HepG2 (cell line): ENCODE results near the gene CTSA. TPM values are rescaled to one million over a fixed set of nuclear protein-coding genes. Genes with fewer than 3 reads are reported as not detected.

Source experiments
- DMAP1 ChIP-seq: IDR thresholded peaks from 2 replicates; pipeline ENCODE4 v1.6.1; 2016
- DPF2 ChIP-seq: sonication (generic); formaldehyde crosslinking; IDR thresholded peaks from 2 replicates; pipeline ENCODE4 v1.4.0; 2020; ENCODE audit warnings: mild to moderate bottlenecking, low read depth, missing genetic modification reagents, borderline replicate concordance
- ELF1 ChIP-seq: sonication (generic); formaldehyde crosslinking; IDR thresholded peaks from 2 replicates; pipeline ENCODE4 v1.4.0; 2020; ENCODE audit warnings: missing genetic modification reagents
- KAT7 ChIP-seq: IDR thresholded peaks from 2 replicates; pipeline ENCODE4 v1.6.1; 2018; ENCODE audit warnings: borderline replicate concordance, missing compliant biosample characterization
- MED1 ChIP-seq: sonication (generic); formaldehyde crosslinking; IDR thresholded peaks from 2 replicates; pipeline ENCODE4 v1.4.0; 2020; ENCODE audit warnings: missing genetic modification reagents
- NFYB ChIP-seq: sonication (generic); formaldehyde crosslinking; IDR thresholded peaks from 2 replicates; pipeline ENCODE4 v1.4.0; 2020; ENCODE audit warnings: missing genetic modification reagents
- REXO4 ChIP-seq: sonication (generic); formaldehyde crosslinking; IDR thresholded peaks from 2 replicates; pipeline ENCODE4 v1.8.0; 2022; ENCODE audit warnings: missing genetic modification reagents, mild to moderate bottlenecking, borderline replicate concordance
- SIN3A ChIP-seq: IDR thresholded peaks from 2 replicates; pipeline ENCODE4 v1.6.1; 2011; ENCODE audit warnings: low read depth, mild to moderate bottlenecking, control low read depth, low read length, borderline replicate concordance
- STAG1 ChIP-seq: sonication (generic); formaldehyde crosslinking; IDR thresholded peaks from 2 replicates; pipeline ENCODE4 v1.4.0; 2020; ENCODE audit warnings: missing genetic modification reagents
- YEATS2 ChIP-seq: sonication (generic); formaldehyde crosslinking; IDR thresholded peaks from 2 replicates; pipeline ENCODE4 v1.4.0; 2020; ENCODE audit warnings: missing genetic modification reagents, borderline replicate concordance
- ZBTB25 ChIP-seq: IDR thresholded peaks from 2 replicates; pipeline ENCODE4 v1.6.1; 2018; ENCODE audit warnings: missing genetic modification reagents
- ZFAT ChIP-seq: sonication (generic); formaldehyde crosslinking; conservative IDR thresholded peaks from 2 replicates; pipeline ENCODE4 v1.8.1; 2023; ENCODE audit warnings: missing genetic modification reagents, inconsistent platforms
- ZNF263 ChIP-seq: sonication (generic); formaldehyde crosslinking; IDR thresholded peaks from 2 replicates; pipeline ENCODE4 v1.4.0; 2020; ENCODE audit warnings: missing genetic modification reagents
- ZNF331 ChIP-seq: sonication (generic); formaldehyde crosslinking; IDR thresholded peaks from 2 replicates; pipeline ENCODE4 v1.4.0; 2020; ENCODE audit warnings: missing genetic modification reagents
- ZNF543 ChIP-seq: sonication (generic); formaldehyde crosslinking; IDR thresholded peaks from 2 replicates; pipeline ENCODE4 v1.4.0; 2020; ENCODE audit warnings: mild to moderate bottlenecking, missing genetic modification reagents
- ZNF615 ChIP-seq: sonication (generic); formaldehyde crosslinking; IDR thresholded peaks from 2 replicates; pipeline ENCODE4 v1.5.0; 2020; ENCODE audit warnings: mild to moderate bottlenecking, missing genetic modification reagents, borderline replicate concordance
- ZNF777 ChIP-seq: sonication (generic); formaldehyde crosslinking; IDR thresholded peaks from 2 replicates; pipeline ENCODE4 v1.4.0; 2020; ENCODE audit warnings: missing genetic modification reagents
- polyA plus RNA-seq, 8 experiments: library from polyadenylated mRNA; depleted of rRNA in 3 of 8; stranded (reverse) in 7 of 8; unstranded in 1 of 8; fragments of >200 nt; fragmentation: Illumina TruSeq in 4 of 8; extraction: Trizol in 4 of 8; gene quantifications; 2 replicates each; pipeline versions ENCODE4 v1.2.1 to v1.2.3, GENCODE V29; 2011 to 2016; ENCODE audit warnings: low read depth in 4 of 8, missing spikeins in 1 of 8, mixed read lengths in 1 of 8; ENCODE audit not compliant: insufficient read depth in 1 of 8
- total RNA-seq, 5 experiments: library from RNA; depleted of rRNA; stranded (reverse); fragments of >200 nt; fragmentation: Illumina TruSeq; extraction: Trizol; gene quantifications; 2 replicates each; pipeline ENCODE4 v1.2.3, GENCODE V29; 2016; ENCODE audit warnings: low read depth in 1 of 5
- TF ChIP-seq, protein P1 (sequence below): sonication (generic); formaldehyde crosslinking; IDR thresholded peaks from 2 replicates; pipeline ENCODE4 v1.8.0; 2022; ENCODE audit warnings: mild to moderate bottlenecking, missing genetic modification reagents; ENCODE audit not compliant: insufficient replicate concordance
- TF ChIP-seq, protein P2 (sequence below): sonication (generic); formaldehyde crosslinking; IDR thresholded peaks from 2 replicates; pipeline ENCODE4 v1.5.1; 2020; ENCODE audit warnings: missing genetic modification reagents, mild to moderate bottlenecking, borderline replicate concordance
- TF ChIP-seq, protein P3 (sequence below): sonication (generic); formaldehyde crosslinking; IDR thresholded peaks from 2 replicates; pipeline ENCODE4 v1.5.1; 2020; ENCODE audit warnings: mild to moderate bottlenecking, missing genetic modification reagents, borderline replicate concordance

CTSA gene
- total and polyA plus RNA-seq, 2 of the 13 experiments (the other 11 are each of a cell fraction or from before 2014, with no cell fraction given), result 202 to 231 TPM

DNA sequence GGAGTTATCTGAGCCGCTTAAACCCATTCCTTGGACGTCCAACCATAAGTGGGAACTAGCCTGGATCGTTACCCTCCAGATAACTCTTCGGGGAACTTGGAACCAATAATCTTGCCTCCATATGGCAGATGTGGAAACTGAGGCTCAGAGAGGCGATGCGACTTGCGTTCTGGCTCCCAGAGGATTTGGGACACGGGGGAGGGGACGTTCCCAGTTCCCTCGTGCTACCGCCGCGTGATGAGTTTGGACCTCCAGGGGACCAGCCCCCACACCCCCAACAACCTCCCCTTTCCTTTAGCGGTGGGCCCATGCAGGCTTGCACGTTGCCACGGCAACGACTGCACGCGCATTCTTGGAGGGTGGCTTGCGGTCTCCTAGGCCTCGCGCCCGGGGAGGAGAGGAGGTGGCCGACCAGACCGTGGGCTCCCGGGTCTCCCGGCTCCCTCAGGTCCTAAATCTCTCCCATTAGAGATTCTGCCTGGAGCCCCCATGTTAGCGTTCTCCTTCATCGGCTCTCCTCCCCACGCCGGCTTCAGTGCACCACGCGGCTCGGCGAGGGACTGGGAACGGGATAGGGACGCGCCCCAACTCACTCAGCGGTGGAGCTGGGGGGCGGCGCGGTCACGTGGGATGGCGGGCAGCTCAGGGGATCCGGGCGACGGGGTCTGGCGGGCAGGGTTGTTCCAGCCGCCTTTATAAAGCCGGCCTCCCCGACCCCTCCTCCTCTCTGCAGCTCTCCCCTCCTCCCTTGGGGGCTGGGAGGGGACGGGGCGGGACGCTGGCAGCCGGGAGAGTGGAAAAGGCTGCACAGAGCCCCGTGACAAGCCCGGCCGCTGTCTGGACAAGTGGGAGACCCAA, 20.6 kb downstream of the CTSA start, which contains the start of gene PLTP (continued):
- no peak for TF ChIP-seq ZNF615 (CRISPR knock-in tag)
- TF ChIP-seq SIN3A, result peak; percentile 29; the same call in 1 of the 2 replicates
- no peak for TF ChIP-seq ZNF777
- TF ChIP-seq MED1, result no peak
- no peak for TF ChIP-seq NFYB
- 0 out of 2 replicates have a peak, but pooled peaks have one; percentile 16 for TF ChIP-seq DMAP1
- 0 out of 2 replicates have a peak, but pooled peaks have one; percentile 23 for TF ChIP-seq ZNF543 (CRISPR knock-in tag)
- 0 out of 2 replicates have a peak, but pooled peaks have one; percentile 29 for TF ChIP-seq DPF2 (CRISPR knock-in tag)
- TF ChIP-seq ZNF331, result 0 out of 2 replicates have a peak, but pooled peaks have one; percentile 14
- TF ChIP-seq YEATS2 (CRISPR knock-in tag), result no peak
- TF ChIP-seq, protein P1, sequence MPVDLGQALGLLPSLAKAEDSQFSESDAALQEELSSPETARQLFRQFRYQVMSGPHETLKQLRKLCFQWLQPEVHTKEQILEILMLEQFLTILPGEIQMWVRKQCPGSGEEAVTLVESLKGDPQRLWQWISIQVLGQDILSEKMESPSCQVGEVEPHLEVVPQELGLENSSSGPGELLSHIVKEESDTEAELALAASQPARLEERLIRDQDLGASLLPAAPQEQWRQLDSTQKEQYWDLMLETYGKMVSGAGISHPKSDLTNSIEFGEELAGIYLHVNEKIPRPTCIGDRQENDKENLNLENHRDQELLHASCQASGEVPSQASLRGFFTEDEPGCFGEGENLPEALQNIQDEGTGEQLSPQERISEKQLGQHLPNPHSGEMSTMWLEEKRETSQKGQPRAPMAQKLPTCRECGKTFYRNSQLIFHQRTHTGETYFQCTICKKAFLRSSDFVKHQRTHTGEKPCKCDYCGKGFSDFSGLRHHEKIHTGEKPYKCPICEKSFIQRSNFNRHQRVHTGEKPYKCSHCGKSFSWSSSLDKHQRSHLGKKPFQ (CRISPR knock-in tag), result no peak
- TF ChIP-seq ZNF263 (CRISPR knock-in tag), result peak; percentile 67; the same call in 1 of the 2 replicates
- TF ChIP-seq, protein P2, sequence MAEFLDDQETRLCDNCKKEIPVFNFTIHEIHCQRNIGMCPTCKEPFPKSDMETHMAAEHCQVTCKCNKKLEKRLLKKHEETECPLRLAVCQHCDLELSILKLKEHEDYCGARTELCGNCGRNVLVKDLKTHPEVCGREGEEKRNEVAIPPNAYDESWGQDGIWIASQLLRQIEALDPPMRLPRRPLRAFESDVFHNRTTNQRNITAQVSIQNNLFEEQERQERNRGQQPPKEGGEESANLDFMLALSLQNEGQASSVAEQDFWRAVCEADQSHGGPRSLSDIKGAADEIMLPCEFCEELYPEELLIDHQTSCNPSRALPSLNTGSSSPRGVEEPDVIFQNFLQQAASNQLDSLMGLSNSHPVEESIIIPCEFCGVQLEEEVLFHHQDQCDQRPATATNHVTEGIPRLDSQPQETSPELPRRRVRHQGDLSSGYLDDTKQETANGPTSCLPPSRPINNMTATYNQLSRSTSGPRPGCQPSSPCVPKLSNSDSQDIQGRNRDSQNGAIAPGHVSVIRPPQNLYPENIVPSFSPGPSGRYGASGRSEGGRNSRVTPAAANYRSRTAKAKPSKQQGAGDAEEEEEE (CRISPR knock-in tag), result no peak
- no peak for TF ChIP-seq ZBTB25 (CRISPR knock-in tag)
- no peak for TF ChIP-seq ELF1 (CRISPR knock-in tag)
- TF ChIP-seq, protein P3, sequence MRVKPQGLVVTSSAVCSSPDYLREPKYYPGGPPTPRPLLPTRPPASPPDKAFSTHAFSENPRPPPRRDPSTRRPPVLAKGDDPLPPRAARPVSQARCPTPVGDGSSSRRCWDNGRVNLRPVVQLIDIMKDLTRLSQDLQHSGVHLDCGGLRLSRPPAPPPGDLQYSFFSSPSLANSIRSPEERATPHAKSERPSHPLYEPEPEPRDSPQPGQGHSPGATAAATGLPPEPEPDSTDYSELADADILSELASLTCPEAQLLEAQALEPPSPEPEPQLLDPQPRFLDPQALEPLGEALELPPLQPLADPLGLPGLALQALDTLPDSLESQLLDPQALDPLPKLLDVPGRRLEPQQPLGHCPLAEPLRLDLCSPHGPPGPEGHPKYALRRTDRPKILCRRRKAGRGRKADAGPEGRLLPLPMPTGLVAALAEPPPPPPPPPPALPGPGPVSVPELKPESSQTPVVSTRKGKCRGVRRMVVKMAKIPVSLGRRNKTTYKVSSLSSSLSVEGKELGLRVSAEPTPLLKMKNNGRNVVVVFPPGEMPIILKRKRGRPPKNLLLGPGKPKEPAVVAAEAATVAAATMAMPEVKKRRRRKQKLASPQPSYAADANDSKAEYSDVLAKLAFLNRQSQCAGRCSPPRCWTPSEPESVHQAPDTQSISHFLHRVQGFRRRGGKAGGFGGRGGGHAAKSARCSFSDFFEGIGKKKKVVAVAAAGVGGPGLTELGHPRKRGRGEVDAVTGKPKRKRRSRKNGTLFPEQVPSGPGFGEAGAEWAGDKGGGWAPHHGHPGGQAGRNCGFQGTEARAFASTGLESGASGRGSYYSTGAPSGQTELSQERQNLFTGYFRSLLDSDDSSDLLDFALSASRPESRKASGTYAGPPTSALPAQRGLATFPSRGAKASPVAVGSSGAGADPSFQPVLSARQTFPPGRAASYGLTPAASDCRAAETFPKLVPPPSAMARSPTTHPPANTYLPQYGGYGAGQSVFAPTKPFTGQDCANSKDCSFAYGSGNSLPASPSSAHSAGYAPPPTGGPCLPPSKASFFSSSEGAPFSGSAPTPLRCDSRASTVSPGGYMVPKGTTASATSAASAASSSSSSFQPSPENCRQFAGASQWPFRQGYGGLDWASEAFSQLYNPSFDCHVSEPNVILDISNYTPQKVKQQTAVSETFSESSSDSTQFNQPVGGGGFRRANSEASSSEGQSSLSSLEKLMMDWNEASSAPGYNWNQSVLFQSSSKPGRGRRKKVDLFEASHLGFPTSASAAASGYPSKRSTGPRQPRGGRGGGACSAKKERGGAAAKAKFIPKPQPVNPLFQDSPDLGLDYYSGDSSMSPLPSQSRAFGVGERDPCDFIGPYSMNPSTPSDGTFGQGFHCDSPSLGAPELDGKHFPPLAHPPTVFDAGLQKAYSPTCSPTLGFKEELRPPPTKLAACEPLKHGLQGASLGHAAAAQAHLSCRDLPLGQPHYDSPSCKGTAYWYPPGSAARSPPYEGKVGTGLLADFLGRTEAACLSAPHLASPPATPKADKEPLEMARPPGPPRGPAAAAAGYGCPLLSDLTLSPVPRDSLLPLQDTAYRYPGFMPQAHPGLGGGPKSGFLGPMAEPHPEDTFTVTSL (CRISPR knock-in tag), result no peak
- TF ChIP-seq KAT7 (CRISPR knock-in tag), result no peak
- TF ChIP-seq STAG1, result no peak
- TF ChIP-seq REXO4 (CRISPR knock-in tag), result no peak
- TF ChIP-seq ZFAT (CRISPR knock-in tag), result no peak
